NCI-H1092 (cell line): Measurements from ENCODE around the gene TRPC1.

Experiments
- DNase-seq: peaks from one replicate; lab custom pipeline; 2025; lab: John Stamatoyannopoulos, UW

Gene TRPC1

GRCh38 chr3:142844339-142844977 is 120.6 kb downstream of the TRPC1 start:
- DNase-seq, result no peak

- DNase-seq, result no peak
Observed at GRCh38 chr3:142846779-142847577, 123.1 kb downstream of the TRPC1 start.

- no peak for DNase-seq
Observed at GRCh38 chr3:142849148-142849547, 125.3 kb downstream of the TRPC1 start.

GRCh38 chr3:142850395-142851023 is 126.7 kb downstream of the TRPC1 start:
- DNase-seq, result no peak

- no peak for DNase-seq
Observed at GRCh38 chr3:142852009-142852408, 128.2 kb downstream of the TRPC1 start.

- DNase-seq, result no peak
Observed at GRCh38 chr3:142853270-142854168, 129.7 kb downstream of the TRPC1 start.

GRCh38 chr3:142857056-142857455 is 133.2 kb downstream of the TRPC1 start:
- DNase-seq, result no peak
